Skeletal muscle tissue (tissue), 4 donors: ENCODE data around the gene ITGB3. TPM values are rescaled to one million over a fixed set of nuclear protein-coding genes. Genes with fewer than 3 reads are reported as not detected.
"Not testable (repeated sequence)": the region's sequence is repeated elsewhere in the genome, so short reads cannot be mapped to it uniquely, and the experiment has no call there.

Source experiments
- H3K27ac ChIP-seq: one replicate; pipeline ENCODE4 v1.7.0; 2013; ENCODE audit warnings: mild to moderate bottlenecking, low read depth, low read length, inconsistent platforms
- H3K27me3 ChIP-seq, 3 donors: one replicate each; pipeline ENCODE4 v1.7.0; 2013; ENCODE audit warnings: low read length in 3 of 3; ENCODE audit not compliant: control insufficient read depth in 3 of 3, insufficient read depth in 3 of 3
- H3K36me3 ChIP-seq, 3 donors: one replicate each; pipeline ENCODE4 v1.7.0; 2013; ENCODE audit warnings: low read length in 3 of 3; ENCODE audit not compliant: control insufficient read depth in 3 of 3, insufficient read depth in 3 of 3
- H3K4me1 ChIP-seq, 3 donors: one replicate each; pipeline ENCODE4 v1.7.0; 2013; ENCODE audit warnings: low read length in 3 of 3, mild to moderate bottlenecking in 3 of 3; ENCODE audit not compliant: control insufficient read depth in 3 of 3, insufficient read depth in 3 of 3
- H3K4me3 ChIP-seq, 3 donors: one replicate each; pipeline ENCODE4 v1.7.0; 2013; ENCODE audit warnings: low read length in 3 of 3
- H3K9ac ChIP-seq, 3 donors: one replicate each; pipeline ENCODE4 v1.7.0; 2013; ENCODE audit warnings: low read length in 3 of 3, mild to moderate bottlenecking in 3 of 3, moderate library complexity in 2 of 3, low read depth in 1 of 3
- H3K9me3 ChIP-seq, 3 donors: one replicate each; pipeline ENCODE4 v1.7.0; 2013; ENCODE audit warnings: low read length in 3 of 3; ENCODE audit not compliant: control insufficient read depth in 3 of 3
- total RNA-seq: library from RNA; depleted of rRNA; stranded (reverse); fragments of >200 nt; gene quantifications from one replicate; pipeline ENCODE4 v1.2.3, GENCODE V29; 2014
- donor health status: Osteomylitis.

ITGB3 gene
- total RNA-seq, 1 donor from 2014 or later: 11.0 TPM

DNA sequence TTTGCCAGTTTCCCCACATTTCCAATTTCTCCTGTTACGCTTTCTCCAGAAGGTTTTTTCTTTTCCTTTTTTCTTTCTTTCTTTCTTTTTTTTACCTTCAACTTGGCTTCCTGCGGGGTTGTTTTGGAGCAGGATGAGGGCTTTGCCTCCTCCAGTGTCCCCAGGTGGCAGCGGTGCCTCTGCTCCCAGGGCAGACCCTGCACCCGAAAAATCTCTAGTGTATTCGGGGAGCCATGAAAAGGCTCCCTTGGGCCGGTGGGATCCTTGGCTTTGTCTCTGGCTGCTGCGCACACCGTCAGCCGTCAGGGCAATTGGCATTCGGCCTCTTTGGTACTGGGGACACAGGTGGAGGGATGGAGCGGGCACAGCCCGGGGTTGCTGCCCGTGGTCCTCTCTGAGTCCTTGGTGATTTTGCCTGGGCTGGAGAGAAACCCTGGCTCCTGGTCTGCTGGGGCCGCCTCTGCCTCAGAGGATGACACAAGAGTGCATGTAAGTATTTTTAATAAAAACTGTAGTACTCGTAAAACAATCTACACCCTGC is 846 bp downstream of the ITGB3 start:
- H3K9ac ChIP-seq: peak overlapping the region; percentile 65 to 79 (median 67)
- H3K27me3 ChIP-seq: peaks cover 7 to 21% (median 15%) of the 10 kb centered on the region in 3 donors

DNA sequence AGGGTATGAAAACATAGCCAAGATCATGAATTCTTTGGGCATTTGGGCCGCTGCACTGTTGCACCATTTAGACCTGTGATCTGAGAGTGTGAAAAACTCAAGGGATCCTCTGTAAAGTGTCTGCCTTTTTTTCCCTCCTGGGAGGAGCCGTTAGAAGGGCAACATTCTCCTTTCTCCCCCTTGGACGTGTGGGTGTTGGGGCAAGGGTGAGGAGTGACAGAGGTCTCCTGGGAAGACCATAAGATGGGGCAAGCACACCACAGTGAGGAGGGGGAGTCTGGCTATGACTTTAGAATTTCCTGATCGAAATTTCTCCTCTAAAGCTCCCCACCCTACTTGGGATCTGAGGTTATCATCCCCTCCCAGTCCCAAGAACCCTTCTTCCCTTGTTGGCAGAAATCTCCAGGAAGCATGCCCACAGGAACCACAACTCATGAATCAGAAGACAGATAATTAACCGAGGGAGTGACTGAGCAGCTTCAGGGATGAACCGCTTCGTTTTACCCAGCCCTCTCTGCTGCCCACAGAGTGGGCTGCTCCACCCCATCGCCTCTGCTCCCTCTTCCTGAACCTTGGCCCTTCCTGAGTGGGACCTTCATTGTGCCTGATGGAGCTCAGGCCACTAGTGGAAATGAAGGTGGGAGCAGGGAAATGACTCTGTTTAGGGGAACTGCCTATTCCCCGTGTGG is 4.2 kb downstream of the ITGB3 start:
- peaks cover 7 to 21% (median 15%) of the 10 kb centered on the region in 3 donors for H3K27me3 ChIP-seq
- H3K9ac ChIP-seq: no peak overlapping the region
- H3K9me3 ChIP-seq: no peaks in the 10 kb centered on the region
- H3K27ac ChIP-seq: no peak overlapping the region
- H3K4me1 ChIP-seq: peaks cover 9 to 18% (median 12%) of the 10 kb centered on the region in 3 donors
- no peaks in the 10 kb centered on the region for H3K36me3 ChIP-seq
- H3K4me3 ChIP-seq: no peak overlapping the region

More for the DNA sequence above, 846 bp downstream of the ITGB3 start:
- no peaks in the 10 kb centered on the region for H3K36me3 ChIP-seq
- H3K9me3 ChIP-seq: no peaks in the 10 kb centered on the region
- H3K4me1 ChIP-seq: peaks cover 9 to 18% (median 12%) of the 10 kb centered on the region in 3 donors
- H3K4me3 ChIP-seq: peak overlapping the region; percentile 67 to 78 (median 76)
- H3K27ac ChIP-seq: peak overlapping the region; percentile 36

GRCh38 chr17:47262586-47262985 is 9.0 kb downstream of the ITGB3 start:
- Histone ChIP-seq H3K27me3 (peaks cover 0 to 6% (median 5%) of the 10 kb centered on the region in 3 donors), H3K4me3 (no peak overlapping the region), H3K9me3 (no peaks in the 10 kb centered on the region), H3K36me3 (no peaks in the 10 kb centered on the region), H3K4me1 (peaks cover 4 to 11% (median 9%) of the 10 kb centered on the region in 3 donors), H3K27ac (no peak overlapping the region), H3K9ac (no peak overlapping the region)

- no peak overlapping the region for H3K9ac ChIP-seq
- H3K4me1 ChIP-seq: peaks cover 4 to 6% (median 5%) of the 10 kb centered on the region in 3 donors
- no peaks in the 10 kb centered on the region for H3K36me3 ChIP-seq
- no peaks in the 10 kb centered on the region for H3K27me3 ChIP-seq
- no peaks in the 10 kb centered on the region for H3K9me3 ChIP-seq
- no peak overlapping the region for H3K4me3 ChIP-seq
- no peak overlapping the region for H3K27ac ChIP-seq
Measured at GRCh38 chr17:47264166-47264565, 10.5 kb downstream of the ITGB3 start.

DNA sequence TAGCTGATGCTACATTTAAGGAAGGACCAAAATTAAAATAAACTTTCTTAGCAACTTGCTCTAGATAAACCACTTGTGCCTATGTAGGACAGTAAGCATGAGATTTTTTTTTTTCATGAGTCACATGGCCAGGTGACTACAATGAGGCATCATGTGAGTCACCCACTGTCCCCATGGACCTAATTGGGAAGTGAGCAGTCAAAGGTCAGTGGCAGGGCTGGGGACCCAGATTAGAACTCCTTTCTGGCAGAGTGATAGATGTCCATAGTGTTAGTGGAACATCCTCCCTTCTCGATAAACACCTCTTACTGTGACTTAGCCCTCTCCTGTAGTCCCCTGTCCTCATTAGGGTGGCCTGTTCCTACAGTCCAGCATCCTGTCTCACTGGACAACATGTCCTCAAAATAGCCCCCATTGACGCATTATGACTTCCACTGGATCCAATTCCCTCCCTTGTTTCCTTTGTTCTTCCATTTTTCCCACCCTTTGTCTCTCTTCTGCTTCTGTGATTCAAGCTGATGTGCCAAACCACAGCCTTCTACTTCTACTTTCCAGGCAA is 12.4 kb downstream of the ITGB3 start:
- no peak overlapping the region for H3K9ac ChIP-seq
- H3K27me3 ChIP-seq: no peaks in the 10 kb centered on the region

DNA sequence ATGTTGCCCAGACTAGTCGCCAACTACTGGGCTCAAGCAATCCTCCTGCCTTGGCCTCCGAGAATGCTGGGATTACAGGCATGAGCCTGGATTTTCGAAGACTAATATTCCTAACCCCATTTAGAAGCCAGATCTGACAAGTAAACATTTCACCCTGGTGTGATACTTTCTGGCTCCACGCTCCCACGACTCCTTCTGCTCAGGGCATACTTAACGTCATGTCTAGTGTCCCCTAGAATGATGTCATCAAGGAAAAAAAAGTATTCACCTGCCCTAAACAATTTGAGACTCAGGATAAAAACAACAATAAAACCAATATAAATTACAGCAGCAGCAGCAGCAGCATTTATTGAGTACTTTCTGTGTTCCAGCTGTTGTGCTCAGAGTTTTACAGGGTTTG is 13.2 kb downstream of the ITGB3 start:
- Histone ChIP-seq H3K4me1 (peaks cover 4 to 6% (median 5%) of the 10 kb centered on the region in 3 donors), H3K36me3 (no peaks in the 10 kb centered on the region), H3K9me3 (no peaks in the 10 kb centered on the region), H3K4me3 (no peak overlapping the region), H3K9ac (no peak overlapping the region), H3K27me3 (no peaks in the 10 kb centered on the region), H3K27ac (no peak overlapping the region)

More for the DNA sequence above, 12.4 kb downstream of the ITGB3 start:
- Histone ChIP-seq H3K27ac (no peak overlapping the region), H3K9me3 (no peaks in the 10 kb centered on the region), H3K4me3 (no peak overlapping the region), H3K36me3 (no peaks in the 10 kb centered on the region), H3K4me1 (peaks cover 4 to 6% (median 5%) of the 10 kb centered on the region in 3 donors)

- H3K27me3 ChIP-seq: no peaks in the 10 kb centered on the region
- H3K4me3 ChIP-seq: no peak overlapping the region
- no peak overlapping the region for H3K27ac ChIP-seq
- no peak overlapping the region for H3K9ac ChIP-seq
- H3K9me3 ChIP-seq: no peaks in the 10 kb centered on the region
- peaks cover 4 to 6% (median 5%) of the 10 kb centered on the region in 3 donors for H3K4me1 ChIP-seq
- H3K36me3 ChIP-seq: no peaks in the 10 kb centered on the region
Measured at GRCh38 chr17:47267354-47267828, 13.8 kb downstream of the ITGB3 start.

- H3K36me3 ChIP-seq, H3K27me3 ChIP-seq, H3K27ac ChIP-seq, H3K9me3 ChIP-seq, H3K9ac ChIP-seq, H3K4me1 ChIP-seq, H3K4me3 ChIP-seq: not testable (repeated sequence)
Measured at GRCh38 chr17:47268964-47269363, 15.3 kb downstream of the ITGB3 start.

GRCh38 chr17:47269561-47270280 is 16.1 kb downstream of the ITGB3 start:
- H3K27ac ChIP-seq, H3K36me3 ChIP-seq: not testable (repeated sequence)

More at GRCh38 chr17:47269561-47270280, 16.1 kb downstream of the ITGB3 start:
- not testable (repeated sequence) for H3K4me1 ChIP-seq, H3K9me3 ChIP-seq, H3K4me3 ChIP-seq, H3K9ac ChIP-seq, H3K27me3 ChIP-seq
